SK-N-SH (cell line): ENCODE data around the gene KIF12.

ENCODE experiments used
- MXI1 ChIP-seq: IDR thresholded peaks from 2 replicates; pipeline ENCODE4 v1.6.1; 2012; ENCODE audit warnings: mild to moderate bottlenecking, low read depth, low read length, improper control_type of control experiment
- POLR2AphosphoS5 ChIP-seq: IDR thresholded peaks from 2 replicates; pipeline ENCODE4 v1.6.1; 2012; ENCODE audit warnings: low read depth, low read length
- TEAD4 ChIP-seq: IDR thresholded peaks from 2 replicates; pipeline ENCODE4 v1.4.0; 2012; ENCODE audit warnings: mild to moderate bottlenecking, borderline replicate concordance; ENCODE audit not compliant: insufficient read depth

GRCh38 chr9:114131808-114132549, 32.9 kb upstream of the KIF12 start:
- TF ChIP-seq MXI1 (no peak), POLR2AphosphoS5 (no peak), TEAD4 (no peak)
